ENCODE results near the gene XPO4. TPM values are rescaled to one million over a fixed set of nuclear protein-coding genes. Genes with fewer than 3 reads are reported as not detected.
A peak's percentile ranks its signal among the peaks of the same experiment; 100 is the strongest.

XPO4 gene
- total and polyA plus RNA-seq, 2 of the 13 experiments (the other 11 are each of a cell fraction or from before 2014, with no cell fraction given): 8.4 to 24.8 TPM

- no peak for TF ChIP-seq HNF1A (IDR thresholded peaks at IDR 0.05; ENCODE audit: low read depth)
- no peak for TF ChIP-seq HNF1A (CRISPR knock-in tag; IDR thresholded peaks at IDR 0.05; ENCODE audit: borderline replicate concordance)
- TF ChIP-seq HMGXB4 (CRISPR knock-in tag; IDR thresholded peaks at IDR 0.05; ENCODE audit: borderline replicate concordance in 1 of 2, low read depth in 1 of 2): peak; percentile 59 to 75
- TF ChIP-seq ARNT (IDR thresholded peaks at IDR 0.05): no peak
- peak; percentile 65; the same call in 1 of the 2 replicates for TF ChIP-seq E2F2 (CRISPR knock-in tag; IDR thresholded peaks at IDR 0.05; ENCODE audit: borderline replicate concordance)
- TF ChIP-seq SMAD9 (CRISPR knock-in tag; IDR thresholded peaks at IDR 0.05): peak; percentile 65; the same call in 1 of the 2 replicates
- no peak for TF ChIP-seq FOXP1 (IDR thresholded peaks at IDR 0.05)
- no peak for TF ChIP-seq FOXP1 (CRISPR knock-in tag; IDR thresholded peaks at IDR 0.05)
- TF ChIP-seq AGO1 (IDR thresholded peaks at IDR 0.05; ENCODE audit: low read depth, low read length, poor library complexity, severe bottlenecking): peak; percentile 80
- TF ChIP-seq ZNF382 (CRISPR knock-in tag; IDR thresholded peaks at IDR 0.05; ENCODE audit: borderline replicate concordance): no peak
- no peak for TF ChIP-seq ZNF629 (CRISPR knock-in tag; conservative IDR thresholded peaks at IDR 0.05)
- no peak for TF ChIP-seq HNF4G (IDR thresholded peaks at IDR 0.05; ENCODE audit: borderline replicate concordance, low read depth, low read length)
- 0 out of 2 replicates have a peak, but pooled peaks have one; percentile 39 for TF ChIP-seq HNF4G (CRISPR knock-in tag; IDR thresholded peaks at IDR 0.05; ENCODE audit: borderline replicate concordance, low read depth)
- TF ChIP-seq FOSL2 (CRISPR knock-in tag; IDR thresholded peaks at IDR 0.05): peak; percentile 23; the same call in 1 of the 2 replicates
- TF ChIP-seq RBM22 (optimal IDR thresholded peaks at IDR 0.05; ENCODE audit: low read length): peak; percentile 90
- no peak for TF ChIP-seq MAF1 (CRISPR knock-in tag; IDR thresholded peaks at IDR 0.05; ENCODE audit: borderline replicate concordance)
- TF ChIP-seq ZFX (CRISPR knock-in tag; IDR thresholded peaks at IDR 0.05; ENCODE audit: low read depth): peak; percentile 100
- TF ChIP-seq ZFP36L1 (CRISPR knock-in tag; IDR thresholded peaks at IDR 0.05): no peak; the same call in 1 of the 2 replicates
- no peak for TF ChIP-seq CCAR2 (optimal IDR thresholded peaks at IDR 0.05; ENCODE audit: low read depth, low read length)
- TF ChIP-seq PCBP2 (optimal IDR thresholded peaks at IDR 0.05; ENCODE audit: low read depth, low read length, poor library complexity, severe bottlenecking): no peak
- TF ChIP-seq ZNF121 (CRISPR knock-in tag; IDR thresholded peaks at IDR 0.05): 0 out of 2 replicates have a peak, but pooled peaks have one; percentile 32
- peak; percentile 68; the same call in 1 of the 2 replicates for TF ChIP-seq WIZ (CRISPR knock-in tag; IDR thresholded peaks at IDR 0.05)
Observed at GRCh38 chr13:20773194-20774080, 129.1 kb downstream of the XPO4 start, which contains the start of gene EEF1AKMT1 (continued).

All from HepG2 (cell line).